ENCODE data around the gene GTSE1. TPM values are rescaled to one million over a fixed set of nuclear protein-coding genes. Genes with fewer than 3 reads are reported as not detected.

The GTSE1 gene
- total RNA-seq, 1 donor from 2014 or later = 7.2 TPM

GRCh38 chr22:46355996-46356471 is 59.4 kb downstream of the GTSE1 start:
- no peak for DNase-seq (ENCODE audit: low spot score)
- Mint-ChIP-seq H3K4me1 (ENCODE audit: low read depth) (peaks cover 12% of the 10 kb centered on the region), H3K36me3 (ENCODE audit: low read depth) (peaks cover 20% of the 10 kb centered on the region), H3K27ac (ENCODE audit: unreplicated experiment) (no peak overlapping the region), H3K27me3 (ENCODE audit: low read depth) (no peaks in the 10 kb centered on the region), H3K9me3 (ENCODE audit: low read depth) (no peaks in the 10 kb centered on the region), H3K4me3 (ENCODE audit: unreplicated experiment) (no peak overlapping the region)
- TF ChIP-seq CTCF (IDR thresholded peaks at IDR 0.05) = no peak

- H3K27me3 Mint-ChIP-seq (ENCODE audit: low read depth) = no peaks in the 10 kb centered on the region
- peaks cover 23% of the 10 kb centered on the region for H3K36me3 Mint-ChIP-seq (ENCODE audit: low read depth)
- H3K4me3 Mint-ChIP-seq (ENCODE audit: unreplicated experiment) = no peak overlapping the region
- H3K9me3 Mint-ChIP-seq (ENCODE audit: low read depth) = no peaks in the 10 kb centered on the region
- no peak overlapping the region for H3K27ac Mint-ChIP-seq (ENCODE audit: unreplicated experiment)
- no peak for TF ChIP-seq CTCF (IDR thresholded peaks at IDR 0.05)
- H3K4me1 Mint-ChIP-seq (ENCODE audit: low read depth) = peaks cover 12% of the 10 kb centered on the region
- no peak for DNase-seq (ENCODE audit: low spot score)
Observed at GRCh38 chr22:46356496-46357480, 60.1 kb downstream of the GTSE1 start.

- peaks cover 15% of the 10 kb centered on the region for H3K36me3 Mint-ChIP-seq (ENCODE audit: low read depth)
- H3K4me1 Mint-ChIP-seq (ENCODE audit: low read depth) = peaks cover 7% of the 10 kb centered on the region
- DNase-seq (ENCODE audit: low spot score) = peak; percentile 86
- H3K9me3 Mint-ChIP-seq (ENCODE audit: low read depth) = no peaks in the 10 kb centered on the region
- no peaks in the 10 kb centered on the region for H3K27me3 Mint-ChIP-seq (ENCODE audit: low read depth)
- H3K4me3 Mint-ChIP-seq (ENCODE audit: unreplicated experiment) = no peak overlapping the region
- no peak overlapping the region for H3K27ac Mint-ChIP-seq (ENCODE audit: unreplicated experiment)
- no peak for TF ChIP-seq CTCF (IDR thresholded peaks at IDR 0.05)
Observed at GRCh38 chr22:46357711-46358520, 61.2 kb downstream of the GTSE1 start.

- Mint-ChIP-seq H3K27ac (ENCODE audit: unreplicated experiment) (no peak overlapping the region), H3K9me3 (ENCODE audit: low read depth) (no peaks in the 10 kb centered on the region), H3K27me3 (ENCODE audit: low read depth) (no peaks in the 10 kb centered on the region), H3K36me3 (ENCODE audit: low read depth) (peaks cover 12% of the 10 kb centered on the region), H3K4me3 (ENCODE audit: unreplicated experiment) (no peak overlapping the region), H3K4me1 (ENCODE audit: low read depth) (peaks cover 4% of the 10 kb centered on the region)
- TF ChIP-seq CTCF (IDR thresholded peaks at IDR 0.05) = no peak
- DNase-seq (ENCODE audit: low spot score) = peak; percentile 28
Observed at GRCh38 chr22:46358766-46359165, 62.1 kb downstream of the GTSE1 start.

GRCh38 chr22:46359362-46359761 is 62.7 kb downstream of the GTSE1 start:
- Mint-ChIP-seq H3K4me3 (ENCODE audit: unreplicated experiment) (no peak overlapping the region), H3K9me3 (ENCODE audit: low read depth) (no peaks in the 10 kb centered on the region), H3K27me3 (ENCODE audit: low read depth) (no peaks in the 10 kb centered on the region), H3K36me3 (ENCODE audit: low read depth) (peaks cover 12% of the 10 kb centered on the region), H3K27ac (ENCODE audit: unreplicated experiment) (no peak overlapping the region), H3K4me1 (ENCODE audit: low read depth) (peaks cover 4% of the 10 kb centered on the region)
- DNase-seq (ENCODE audit: low spot score) = peak; percentile 79
- no peak for TF ChIP-seq CTCF (IDR thresholded peaks at IDR 0.05)
